Activated CD4-positive, alpha-beta T cell treated with anti-CD3 and anti-CD28 coated beads, Interleukin-2, amount 50 U/mL, for 4 hours (primary cell): Measurements from ENCODE around the gene GTSE1.

Experiments
- DNase-seq, 2 experiments: peaks; one replicate each; pipeline ENCODE4 v3.0.0-alpha.2; 2020

The GTSE1 gene

GRCh38 chr22:46354176-46354992 lies 57.7 kb downstream of the GTSE1 start:
- no peak for DNase-seq

DNA sequence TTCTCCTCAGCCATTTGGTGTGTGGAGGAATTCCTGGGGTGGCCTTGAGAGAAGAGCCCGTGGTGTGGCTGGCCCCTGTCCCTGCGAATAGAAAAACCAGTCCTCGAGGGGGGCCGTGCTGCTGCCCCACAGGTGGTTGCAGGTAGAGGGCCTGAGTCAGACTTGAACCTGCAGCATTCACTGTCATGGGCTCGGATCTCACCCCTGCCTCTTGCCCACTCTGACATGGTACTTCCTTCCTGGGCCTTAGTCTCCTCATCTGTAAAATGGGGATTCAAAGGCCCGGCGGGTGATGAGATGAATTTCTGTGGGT lies 58.3 kb downstream of the GTSE1 start:
- DNase-seq = no peak

DNA sequence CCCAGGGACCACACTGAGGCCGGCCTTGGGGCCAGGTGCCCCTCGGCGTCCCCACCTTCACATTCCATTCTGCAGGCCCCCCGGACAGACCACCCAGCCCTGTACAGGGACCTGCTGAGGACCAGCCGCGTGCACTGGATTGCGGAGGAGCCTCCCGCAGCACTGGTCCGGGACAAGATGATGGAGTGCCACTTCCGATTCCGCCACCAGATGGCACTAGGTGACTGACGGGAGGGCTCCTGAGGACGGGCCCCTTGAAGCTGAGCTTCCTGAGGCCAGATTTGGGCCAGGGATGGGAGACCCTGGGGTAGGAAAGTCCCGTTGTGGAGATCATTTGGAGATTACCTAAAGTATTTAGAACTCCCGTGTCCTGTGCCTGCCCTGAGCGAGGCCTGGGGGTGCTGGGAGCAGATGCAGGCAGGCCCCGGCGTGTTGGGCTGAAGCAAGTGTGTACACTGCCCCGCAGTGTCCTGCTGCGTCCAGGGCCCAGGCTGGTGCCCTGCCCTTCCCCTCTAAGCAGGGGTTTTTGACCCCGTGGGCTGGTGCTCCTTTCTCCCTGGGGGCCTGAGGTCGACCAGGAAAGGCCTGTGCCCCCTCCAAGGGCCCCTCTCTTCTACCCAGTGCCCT lies 58.8 kb downstream of the GTSE1 start:
- peak; percentile 52 to 54 for DNase-seq

DNA sequence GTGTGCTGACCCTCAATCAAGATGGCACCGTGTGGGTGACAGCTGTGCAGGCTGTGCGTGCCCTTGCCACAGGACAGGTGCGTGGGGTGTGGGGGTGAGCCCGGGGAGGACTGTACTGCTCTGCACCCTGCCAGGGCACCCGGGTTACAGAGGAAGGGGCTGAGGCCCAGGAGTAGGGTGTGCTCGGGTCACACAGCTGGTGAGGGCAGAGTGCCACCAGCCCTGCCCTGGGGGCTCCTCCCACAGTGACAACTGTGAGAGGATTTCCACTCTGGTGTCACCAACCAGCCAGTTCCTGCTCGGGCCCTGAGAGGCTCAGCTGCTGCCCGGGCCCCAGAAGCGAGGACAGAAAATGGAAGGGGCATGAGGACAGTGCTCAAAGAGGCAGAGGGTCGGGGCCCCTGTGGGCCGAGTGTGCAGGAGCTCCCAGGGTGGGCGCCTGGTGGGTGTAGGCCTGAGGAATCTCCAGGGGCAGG lies 59.4 kb downstream of the GTSE1 start:
- DNase-seq = no peak

DNA sequence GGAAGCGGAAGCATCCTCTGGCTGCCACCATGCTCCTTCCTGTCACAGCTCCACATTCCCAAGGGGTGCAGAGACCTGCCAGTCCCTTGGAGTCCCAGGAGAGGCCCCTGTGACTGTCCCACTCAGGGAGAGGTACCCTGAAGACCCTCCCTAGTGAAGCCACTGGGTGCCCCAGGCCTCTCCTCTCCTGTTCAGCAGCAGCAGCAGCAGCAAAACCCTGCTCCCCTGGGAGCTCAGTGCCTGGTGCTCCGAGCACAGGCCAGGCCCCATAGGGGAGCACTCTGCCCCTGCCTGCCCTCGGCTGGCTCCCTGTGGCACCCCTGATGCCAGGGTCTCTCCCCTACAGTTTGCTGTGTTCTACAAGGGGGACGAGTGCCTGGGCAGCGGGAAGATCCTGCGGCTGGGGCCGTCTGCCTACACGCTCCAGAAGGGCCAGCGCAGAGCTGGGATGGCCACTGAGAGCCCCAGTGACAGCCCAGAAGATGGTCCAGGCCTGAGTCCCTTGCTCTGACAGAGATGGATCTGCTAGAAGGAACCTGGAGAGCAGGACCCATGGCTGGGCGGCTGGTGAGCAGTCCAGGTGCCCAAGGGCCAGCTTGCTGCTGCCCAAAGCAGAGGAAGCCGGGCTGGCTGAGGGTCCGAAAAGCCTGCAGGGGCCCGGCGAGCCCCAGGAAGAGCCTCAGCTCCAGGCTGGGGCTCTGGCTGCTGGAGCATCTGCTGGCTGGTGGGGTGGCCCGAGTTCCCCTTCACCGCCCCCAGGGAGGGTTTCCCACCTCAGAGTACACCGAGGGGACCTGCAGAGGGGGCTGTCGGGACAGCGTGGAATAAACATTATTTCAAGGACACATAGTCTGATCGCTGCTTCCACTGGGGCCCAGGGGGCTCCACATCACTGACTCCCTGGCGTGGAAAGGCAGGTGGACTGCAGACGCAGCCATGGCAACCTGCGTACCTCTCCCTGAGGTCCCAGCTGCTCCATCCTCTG lies 60.1 kb downstream of the GTSE1 start:
- DNase-seq = no peak

DNA sequence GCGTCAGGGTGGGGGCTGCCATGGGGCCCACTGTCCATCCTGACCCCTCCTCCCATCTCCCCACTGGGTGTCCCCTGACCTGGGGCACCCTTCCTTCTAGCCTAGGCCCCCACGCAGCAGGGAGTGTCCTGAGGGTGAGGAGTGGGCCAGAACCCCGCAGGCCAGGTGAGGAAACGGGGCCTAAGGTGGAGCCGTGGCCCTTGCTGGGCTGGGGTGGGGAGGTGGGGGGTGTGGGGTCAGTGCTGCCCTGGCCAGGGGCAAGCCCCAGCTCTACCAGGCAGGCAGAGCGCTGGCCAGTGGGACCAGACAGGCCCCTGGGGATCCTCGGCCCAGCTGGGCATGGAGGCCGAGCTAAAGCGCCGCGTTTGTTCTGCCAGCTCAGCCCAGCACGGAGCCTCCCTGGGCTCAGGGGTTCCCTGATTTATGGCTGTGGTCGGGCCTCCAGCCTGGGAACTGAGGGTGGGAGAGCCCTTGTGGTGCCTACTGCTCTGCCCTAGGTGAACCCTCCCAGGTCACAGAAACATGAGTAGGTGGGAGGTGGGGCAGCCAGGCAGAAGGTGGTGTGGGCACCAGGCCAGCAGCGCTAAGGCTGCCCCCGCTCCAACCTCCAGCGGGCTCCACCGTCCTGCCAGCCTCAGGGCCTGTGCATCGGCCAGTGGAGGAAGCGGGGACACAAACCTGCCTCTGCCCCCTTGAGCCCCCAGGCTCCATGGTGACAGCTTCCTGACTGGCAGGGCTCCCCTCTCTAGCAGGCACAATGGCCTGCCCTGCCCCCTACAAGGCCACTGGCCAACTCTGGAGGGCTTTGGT lies 61.2 kb downstream of the GTSE1 start:
- no peak for DNase-seq

GRCh38 chr22:46358766-46359165 lies 62.1 kb downstream of the GTSE1 start:
- no peak for DNase-seq

DNA sequence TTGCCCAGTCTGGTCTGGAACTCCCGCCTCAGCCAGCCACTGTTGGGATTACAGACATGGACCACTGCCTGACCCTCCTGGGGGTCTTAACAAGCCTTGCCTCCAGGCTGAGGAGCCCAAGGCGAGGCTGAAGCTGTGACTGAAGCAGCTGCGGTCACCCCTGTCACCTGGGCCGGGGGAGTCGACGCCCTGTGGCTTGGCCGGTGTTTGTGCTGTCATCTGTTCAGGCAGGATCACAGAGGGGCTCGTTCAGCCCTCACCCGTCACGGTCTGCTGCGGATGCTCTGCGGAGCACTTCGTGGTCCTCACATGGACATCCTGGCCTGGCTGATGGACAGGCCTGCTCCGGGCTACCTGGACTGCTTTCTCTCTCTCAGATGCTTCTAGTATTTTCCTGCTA lies 62.7 kb downstream of the GTSE1 start:
- DNase-seq = no peak

- DNase-seq = no peak
Observed at GRCh38 chr22:46360097-46360496, 63.4 kb downstream of the GTSE1 start.

- DNase-seq = no peak
Observed at GRCh38 chr22:46360891-46361290, 64.2 kb downstream of the GTSE1 start.

- DNase-seq = no peak
Observed at GRCh38 chr22:46361826-46362202, 65.1 kb downstream of the GTSE1 start.

- no peak for DNase-seq
Observed at GRCh38 chr22:46362203-46362933, 65.7 kb downstream of the GTSE1 start.

DNA sequence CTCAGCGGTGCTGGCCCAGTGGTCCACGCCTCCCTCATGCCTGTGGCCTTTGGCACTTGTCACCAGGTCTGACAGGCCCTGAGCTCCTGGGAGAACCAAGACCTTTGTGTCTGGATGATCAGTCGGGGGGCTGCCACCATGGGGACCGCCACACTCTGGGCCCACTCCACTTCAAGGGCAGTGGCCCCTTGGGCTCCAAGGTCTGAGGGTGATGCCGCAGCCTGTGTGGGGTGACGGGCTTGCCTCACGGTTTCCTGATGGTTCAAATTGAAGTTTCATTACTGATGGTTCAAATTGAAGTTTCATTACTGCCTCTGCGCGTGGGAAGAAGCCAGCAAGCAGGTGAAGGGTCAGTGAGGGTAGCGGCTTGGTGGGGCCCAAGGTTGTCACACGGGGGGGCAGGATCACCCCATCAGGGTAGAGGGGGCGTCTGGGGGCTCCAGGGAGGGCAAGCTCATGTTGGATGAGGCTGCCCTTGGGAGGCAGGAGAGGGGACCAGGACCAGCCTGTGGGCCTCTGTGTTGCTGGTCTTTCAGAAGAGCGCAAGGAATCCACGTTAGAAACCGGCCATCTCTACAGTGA lies 66.4 kb downstream of the GTSE1 start:
- no peak for DNase-seq

GRCh38 chr22:46363611-46364321 lies 67.1 kb downstream of the GTSE1 start:
- no peak for DNase-seq

DNA sequence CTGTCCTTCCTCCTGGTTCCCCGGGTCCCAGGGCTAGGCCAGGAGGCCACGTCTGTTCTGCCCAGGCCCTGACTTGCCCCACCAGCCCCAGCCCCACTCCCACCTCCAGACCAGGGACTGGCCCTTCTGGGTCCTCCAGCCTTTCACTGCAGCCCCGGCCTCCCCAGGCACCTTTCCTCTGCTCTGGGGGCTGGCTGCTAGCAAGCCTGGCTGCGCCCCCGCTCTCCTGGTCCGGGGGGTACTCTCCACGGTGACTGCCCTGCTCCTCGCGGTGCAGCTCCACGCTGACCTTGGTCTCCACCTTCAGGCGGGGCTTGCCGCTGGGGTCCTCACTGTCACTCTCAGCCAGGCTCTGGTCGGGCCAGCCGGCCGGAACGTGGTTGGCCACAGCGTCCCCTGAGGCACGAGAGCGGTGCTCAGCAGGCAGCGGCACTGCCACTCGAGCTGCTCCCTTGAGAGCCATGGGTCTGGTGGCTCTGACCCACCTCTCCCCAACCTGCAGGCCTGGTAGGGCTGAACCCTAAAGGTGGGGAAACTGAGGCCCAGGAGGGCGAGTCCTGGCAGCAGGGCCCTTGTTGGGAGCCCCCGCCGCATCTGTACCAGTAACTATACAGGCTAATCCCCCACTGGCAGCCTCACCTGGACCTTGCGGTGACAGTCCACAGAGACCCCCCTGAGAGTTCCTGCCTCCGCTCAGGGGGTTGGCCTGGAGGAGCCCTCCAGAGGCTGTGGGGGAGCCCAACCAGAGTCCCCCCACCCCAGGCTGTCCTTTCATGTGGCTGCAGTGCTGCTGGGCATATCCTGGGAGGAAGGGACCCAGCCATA lies 67.9 kb downstream of the GTSE1 start:
- DNase-seq = no peak

GRCh38 chr22:46365166-46365624 lies 68.5 kb downstream of the GTSE1 start:
- DNase-seq = no peak

- DNase-seq = no peak
Observed at GRCh38 chr22:46366327-46366731, 69.7 kb downstream of the GTSE1 start.

DNA sequence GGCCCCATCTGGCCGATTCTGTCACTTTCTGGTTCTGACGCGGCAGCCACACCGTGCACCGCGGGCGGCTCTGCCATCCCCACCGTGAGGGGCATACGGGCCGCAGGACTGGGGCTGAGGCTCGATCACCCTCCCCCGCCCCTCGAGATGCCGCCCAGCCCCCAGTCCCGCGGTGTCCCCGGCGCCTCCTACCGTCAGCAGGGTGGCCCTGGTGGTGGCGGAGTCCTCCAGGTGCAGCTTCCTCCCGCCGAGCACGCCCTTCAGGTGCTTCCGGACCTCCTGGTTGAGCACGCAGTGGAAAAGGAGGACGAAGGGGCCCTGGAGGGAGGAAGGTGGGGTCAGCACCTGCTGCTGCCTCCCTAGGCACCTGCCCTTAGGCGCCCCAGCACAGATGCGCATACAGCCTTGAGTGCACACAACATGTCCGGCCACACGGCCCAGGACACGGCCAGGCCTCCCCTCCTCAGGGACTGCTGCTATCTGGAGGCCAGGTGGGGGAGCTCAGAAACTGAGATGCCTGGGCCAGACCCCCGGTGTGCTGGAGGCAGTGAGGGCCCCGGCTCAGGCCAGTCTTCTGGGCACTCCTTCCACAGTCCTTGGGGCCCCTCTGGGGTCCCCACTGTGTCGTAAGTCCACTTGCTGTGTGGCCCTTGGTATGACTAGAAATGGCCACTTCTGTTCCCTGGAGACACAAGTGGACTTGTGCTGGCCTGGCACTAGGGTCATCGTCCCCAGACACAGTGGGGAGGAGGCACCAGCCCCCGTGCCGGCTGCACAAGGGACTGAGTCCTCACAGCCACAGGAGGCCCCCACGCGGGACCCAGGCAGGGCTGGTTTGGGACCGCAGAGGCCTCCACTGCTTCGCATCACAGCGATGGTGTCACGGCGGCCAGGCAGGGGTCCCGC lies 70.4 kb downstream of the GTSE1 start:
- no peak for DNase-seq
